GOT3 (cell line): ENCODE results near the gene OSBPL1A.
"Not testable (repeated sequence)": the region's sequence is repeated elsewhere in the genome, so short reads cannot be mapped to it uniquely, and the experiment has no call there.

Experiments
- DNase-seq: peaks from one replicate; lab custom pipeline; 2025; ENCODE audit warnings: mixed read lengths; lab: John Stamatoyannopoulos, UW

OSBPL1A gene

GRCh38 chr18:24397131-24397693 lies 412 bp downstream of the OSBPL1A start:
- DNase-seq, result no peak

DNA sequence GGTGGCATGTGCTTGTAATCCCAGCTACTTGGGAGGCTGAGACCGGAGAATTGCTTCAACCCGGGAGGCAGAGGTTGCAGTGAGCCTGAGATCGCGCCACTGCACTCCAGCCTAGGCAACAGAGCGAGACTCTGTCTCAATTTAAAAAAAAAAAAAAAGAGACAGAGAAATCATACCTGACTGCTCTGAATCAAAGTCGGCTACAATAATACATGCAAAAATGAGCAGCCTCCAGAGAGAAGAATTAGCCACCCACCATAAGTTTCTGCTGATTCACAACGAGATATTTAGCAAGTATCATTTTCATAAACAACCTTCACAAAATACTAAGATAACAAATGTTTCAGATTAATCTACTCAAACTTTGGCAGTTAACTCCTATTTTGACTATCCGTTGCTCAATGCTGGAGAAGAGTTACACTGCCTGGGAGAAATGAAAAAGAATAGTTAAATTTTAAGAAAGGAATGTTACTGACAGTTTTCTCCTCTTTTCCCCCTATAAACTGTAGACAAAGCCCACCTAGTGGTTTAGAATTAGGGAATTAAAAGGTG lies 1.5 kb downstream of the OSBPL1A start:
- DNase-seq, result no peak

DNA sequence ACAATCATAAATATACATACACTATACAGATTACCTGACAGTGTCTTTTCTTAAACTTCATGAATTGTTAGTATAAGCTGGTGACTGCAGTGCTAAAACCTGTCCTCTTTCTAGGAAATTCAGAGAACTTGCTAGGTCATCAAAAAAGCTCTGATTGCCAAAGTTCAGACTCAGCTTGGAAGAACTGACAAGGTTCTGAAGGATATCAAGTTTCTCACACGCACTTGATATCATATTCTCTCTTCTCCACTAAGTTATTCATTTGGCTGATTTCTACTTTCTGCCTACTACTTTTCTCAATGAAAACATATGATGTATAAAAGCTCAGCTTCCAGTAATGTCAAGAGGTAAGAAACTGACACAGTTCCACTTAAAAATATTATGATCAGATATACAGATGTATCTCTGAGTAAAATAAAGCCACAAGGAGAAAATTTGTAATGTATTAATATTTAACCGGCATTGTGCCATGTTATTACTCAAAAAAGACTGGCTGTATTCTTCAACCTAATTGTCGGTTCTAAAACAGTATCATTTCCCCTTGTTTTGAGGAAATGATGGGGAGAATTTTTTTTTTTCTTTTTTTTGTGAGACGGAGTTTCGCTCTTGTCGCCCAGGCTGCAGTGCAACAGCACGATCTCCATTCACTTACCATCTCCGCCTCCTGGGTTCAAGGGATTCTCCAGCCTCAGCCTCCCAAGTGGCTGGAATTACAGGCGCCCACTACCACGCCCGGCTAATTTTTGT lies 2.4 kb downstream of the OSBPL1A start:
- no peak for DNase-seq

DNA sequence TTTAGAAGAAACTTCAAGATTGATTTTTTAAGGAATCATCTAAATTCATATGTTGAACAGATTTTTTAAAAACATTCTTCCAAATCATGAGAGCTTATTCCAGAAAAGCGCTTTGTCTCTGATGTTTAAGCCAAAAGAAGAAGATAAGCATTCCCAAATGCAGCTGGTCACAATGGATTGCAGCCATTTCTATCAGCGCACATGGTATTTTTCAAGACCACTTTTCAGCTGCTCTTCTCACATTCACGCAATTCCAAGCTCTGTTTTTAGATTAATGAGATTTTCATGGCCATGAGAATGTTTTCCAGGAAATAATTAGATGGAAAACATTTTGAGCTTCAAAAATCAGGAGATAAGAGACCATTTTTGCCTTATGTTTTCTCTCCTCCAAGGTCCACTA lies 8.7 kb downstream of the OSBPL1A start:
- no peak for DNase-seq

DNA sequence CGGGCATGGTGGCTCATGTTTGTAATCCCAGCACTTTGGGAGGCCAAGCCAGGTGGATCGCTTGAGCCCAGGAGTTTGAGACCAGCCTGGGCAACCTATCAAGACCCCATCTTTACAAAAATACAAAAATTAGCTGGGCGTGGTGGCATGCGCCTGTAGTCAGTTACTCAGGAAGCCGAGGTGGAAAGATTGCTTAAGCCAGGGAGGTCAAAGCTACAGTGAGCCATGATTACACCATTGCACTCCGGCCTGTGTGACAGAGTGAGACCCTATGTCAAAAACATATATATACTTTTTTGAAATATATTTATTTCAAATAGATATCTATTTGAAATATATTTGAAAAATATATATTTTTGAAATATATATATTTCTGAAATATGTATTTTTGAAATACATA lies 10.9 kb downstream of the OSBPL1A start:
- DNase-seq, result no peak

GRCh38 chr18:24381126-24381525 lies 16.5 kb downstream of the OSBPL1A start:
- DNase-seq, result no peak

GRCh38 chr18:24380163-24380747 lies 17.4 kb downstream of the OSBPL1A start:
- DNase-seq, result no peak

DNA sequence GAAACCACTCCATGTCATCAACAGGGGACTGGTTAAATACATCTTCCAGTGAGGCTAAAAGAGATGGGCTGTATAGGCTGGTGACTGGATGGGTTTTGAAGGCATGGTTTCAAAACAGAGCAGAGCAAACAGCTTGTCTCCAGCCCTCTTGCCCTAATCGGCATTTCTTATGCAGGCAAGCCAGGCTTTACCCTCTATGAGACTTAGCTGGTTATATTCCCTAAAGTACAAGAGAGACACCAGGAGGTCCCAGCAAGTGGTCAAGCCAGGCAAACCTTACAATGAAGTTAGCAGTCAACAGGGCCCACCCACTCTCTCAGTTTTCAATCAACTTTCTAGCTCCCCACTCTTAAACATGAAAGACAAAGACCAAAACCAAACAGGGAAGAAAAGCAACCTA lies 19.0 kb downstream of the OSBPL1A start:
- DNase-seq, result no peak

DNA sequence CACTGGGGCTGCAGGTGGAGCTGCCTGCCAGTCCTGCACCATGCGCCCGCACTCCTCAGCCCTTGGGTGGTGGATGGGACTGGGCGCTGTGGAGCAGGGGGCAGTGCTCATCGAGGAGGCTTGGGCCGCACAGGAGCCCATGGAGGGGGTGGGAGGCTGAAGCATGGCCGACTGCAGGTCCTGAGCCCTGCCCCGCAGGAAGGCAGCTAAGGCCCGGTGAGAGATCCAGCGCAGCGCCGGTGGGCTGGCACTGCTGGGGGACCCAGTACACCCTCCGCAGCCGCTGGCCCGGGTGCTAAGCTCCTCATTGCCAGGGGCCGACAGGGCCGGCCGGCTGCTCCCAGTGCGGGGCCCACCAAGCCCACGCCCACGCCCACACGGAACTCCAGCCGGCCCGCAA lies 21.1 kb downstream of the OSBPL1A start:
- DNase-seq, result not testable (repeated sequence)

- DNase-seq, result no peak
Observed at GRCh38 chr18:24373328-24373727, 24.3 kb downstream of the OSBPL1A start.

DNA sequence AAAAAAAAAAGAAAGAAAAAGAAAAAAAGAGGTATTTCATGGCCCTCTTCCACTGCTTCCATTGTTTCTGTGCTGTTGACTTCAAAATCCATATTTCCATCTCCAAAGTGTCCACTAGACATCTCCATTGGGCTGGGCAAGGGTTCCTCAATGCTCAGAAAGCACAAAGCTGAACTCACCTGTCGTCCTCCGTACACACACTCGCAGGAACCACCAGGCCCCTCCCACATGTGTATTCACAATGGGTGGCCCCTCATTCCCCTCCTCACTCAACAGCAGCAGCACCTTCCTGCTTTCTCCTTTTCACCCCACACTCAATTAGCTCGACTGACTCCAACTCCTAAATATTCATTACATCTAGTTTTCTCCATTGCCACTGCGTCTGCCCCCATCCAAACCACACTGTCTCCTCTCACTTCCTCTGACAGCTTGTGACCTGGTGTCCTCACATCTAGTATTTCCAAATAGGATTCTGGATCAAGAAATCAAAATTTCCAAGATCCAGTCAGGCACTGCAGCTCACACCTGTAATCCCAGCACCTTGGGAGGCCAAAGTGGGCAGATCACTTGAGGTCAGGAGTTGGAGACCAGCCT lies 25.2 kb downstream of the OSBPL1A start:
- DNase-seq, result no peak

GRCh38 chr18:24370120-24370519 lies 27.5 kb downstream of the OSBPL1A start:
- no peak for DNase-seq

DNA sequence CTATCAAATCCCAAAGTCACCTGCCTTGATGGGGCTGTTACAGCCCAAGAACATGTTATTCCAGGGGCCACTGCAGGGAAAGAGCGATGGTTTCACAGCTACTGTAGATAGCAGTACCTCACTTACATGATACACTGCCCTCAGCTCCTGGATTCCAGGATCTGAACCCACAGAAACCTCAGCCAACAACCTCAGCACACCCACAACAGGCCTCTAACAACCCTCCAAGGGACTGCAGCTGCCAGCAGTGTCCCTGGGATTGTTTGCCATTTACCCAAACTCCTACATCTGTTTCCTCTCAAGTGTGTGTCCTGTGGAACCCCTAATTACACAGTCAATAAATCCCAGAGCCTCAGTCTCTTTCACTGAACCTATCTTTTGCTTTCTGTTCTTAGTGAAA lies 28.2 kb downstream of the OSBPL1A start:
- no peak for DNase-seq

DNA sequence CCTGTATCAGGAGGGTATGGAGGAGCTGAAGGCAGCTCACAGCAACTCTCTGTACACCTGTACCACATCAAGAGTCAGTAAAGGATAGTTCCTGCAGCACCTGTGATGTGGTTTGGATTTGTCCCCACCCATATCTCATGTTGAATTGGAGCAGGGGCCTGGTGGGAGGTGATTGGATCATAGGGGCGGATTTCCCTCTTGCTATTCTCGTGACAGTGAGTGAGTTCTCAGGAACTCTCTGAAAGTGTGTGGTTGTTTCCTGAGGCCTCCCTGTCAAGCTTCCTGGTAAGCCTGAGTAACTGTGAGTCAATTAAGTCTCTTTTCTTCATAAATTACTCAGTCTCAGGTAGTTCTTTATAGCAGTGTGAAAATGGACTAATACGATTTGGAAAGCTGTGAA lies 28.9 kb downstream of the OSBPL1A start:
- DNase-seq, result no peak

DNA sequence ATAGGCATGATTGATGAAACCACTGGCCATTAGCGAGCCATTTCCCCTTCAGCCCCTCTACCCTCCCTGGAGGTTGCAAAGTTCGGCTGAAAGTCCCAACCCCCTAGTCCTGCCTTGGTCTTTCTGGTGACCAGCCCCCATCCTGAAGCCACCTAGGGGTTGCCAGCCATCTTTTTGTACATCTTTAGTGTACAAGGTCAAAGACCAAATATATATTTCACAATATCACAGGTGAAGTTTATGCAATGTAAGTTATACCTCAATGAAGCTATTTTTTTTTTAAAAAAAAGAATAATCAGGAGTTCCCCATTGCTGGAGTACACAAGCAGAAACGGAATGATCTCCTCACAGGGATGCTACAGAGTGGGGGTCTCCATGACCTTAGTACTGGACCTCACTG lies 31.3 kb downstream of the OSBPL1A start:
- DNase-seq, result no peak

DNA sequence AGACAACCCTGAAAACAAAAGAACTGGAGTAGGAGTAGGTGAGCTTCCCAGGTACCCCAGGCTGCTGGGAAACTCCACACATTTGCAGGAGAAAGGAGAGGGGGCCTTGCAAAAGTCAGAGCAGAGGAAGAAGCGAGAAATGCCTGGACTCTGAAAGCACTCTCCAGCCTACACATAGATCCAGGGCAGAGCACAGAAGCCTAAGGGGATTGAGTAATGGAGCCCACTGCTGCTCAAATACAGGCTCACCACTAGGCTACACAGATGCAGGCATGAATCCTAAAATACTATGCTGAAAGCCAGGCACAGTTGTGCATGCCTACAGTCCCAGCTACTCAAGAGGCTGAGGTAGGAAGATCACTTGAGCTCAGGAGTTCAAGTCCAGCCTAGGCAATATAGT lies 33.4 kb downstream of the OSBPL1A start:
- DNase-seq, result no peak

DNA sequence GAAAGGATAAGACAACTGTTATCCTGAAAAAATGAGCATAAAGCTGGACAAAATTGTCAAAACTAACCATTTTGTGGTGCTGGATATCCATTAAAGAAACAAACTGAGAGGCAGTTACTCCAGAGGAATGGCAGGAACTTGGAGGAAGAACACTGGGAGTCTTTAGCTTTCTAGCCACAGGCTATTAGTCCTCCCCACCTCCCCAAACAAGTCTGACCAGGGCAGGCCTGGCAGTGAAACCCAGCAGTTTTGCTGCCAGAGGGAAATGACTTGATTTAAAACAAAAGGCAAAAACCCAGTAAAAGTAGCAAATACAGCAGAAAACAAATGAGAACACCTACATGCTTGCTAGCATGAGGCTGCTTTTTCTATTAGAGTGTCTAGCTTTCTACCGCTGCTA lies 34.9 kb downstream of the OSBPL1A start:
- no peak for DNase-seq

GRCh38 chr18:24359787-24360530 lies 37.7 kb downstream of the OSBPL1A start:
- DNase-seq, result not testable (repeated sequence)

DNA sequence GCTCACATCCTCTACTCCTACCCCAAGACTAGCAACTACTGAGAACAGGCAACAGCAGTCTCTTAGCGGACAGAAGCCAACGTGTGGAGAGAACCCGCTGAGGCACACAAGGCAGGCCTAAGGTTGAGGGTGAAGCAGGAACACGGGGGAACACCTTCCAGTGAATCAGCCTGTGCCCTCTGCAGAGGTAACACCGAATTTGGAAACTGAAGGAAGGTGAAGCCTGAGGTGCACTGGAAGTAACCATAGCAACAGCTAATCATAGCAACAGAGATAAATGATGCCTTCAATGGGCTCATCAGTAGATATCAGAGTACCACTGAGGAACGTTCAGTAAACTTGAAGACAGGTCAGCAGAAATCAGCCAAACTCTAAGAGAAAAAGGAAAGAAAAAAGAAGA lies 43.3 kb downstream of the OSBPL1A start:
- DNase-seq, result no peak

- DNase-seq, result no peak
Observed at GRCh38 chr18:24346254-24346653, 51.4 kb downstream of the OSBPL1A start.

DNA sequence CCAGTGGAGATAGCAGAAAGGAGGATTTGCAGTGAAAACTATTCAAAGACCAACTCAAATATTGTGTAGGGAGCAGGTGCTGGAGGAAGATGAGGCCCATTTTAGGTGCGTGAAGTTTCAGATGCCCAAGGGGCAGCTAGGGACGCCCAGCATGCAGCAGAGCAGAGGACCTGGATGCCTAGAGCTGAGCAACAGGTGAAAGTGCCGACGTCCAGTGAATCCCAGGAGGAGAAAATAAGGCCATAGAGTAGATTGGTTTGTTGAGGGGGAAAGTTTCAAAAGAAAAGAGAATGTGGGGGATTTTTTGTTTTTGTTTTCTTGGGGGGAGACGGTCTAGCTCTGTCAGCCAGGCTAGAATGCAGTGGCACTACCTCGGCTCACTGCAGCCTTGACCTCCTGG lies 53.1 kb downstream of the OSBPL1A start:
- no peak for DNase-seq

GRCh38 chr18:24342347-24342746 lies 55.3 kb downstream of the OSBPL1A start:
- no peak for DNase-seq
